ENCODE measurements around the gene UBE2E2. TPM values are rescaled to one million over a fixed set of nuclear protein-coding genes. Genes with fewer than 3 reads are reported as not detected.

UBE2E2 gene
- polyA plus RNA-seq, 1 donor: 15.4 TPM

DNA sequence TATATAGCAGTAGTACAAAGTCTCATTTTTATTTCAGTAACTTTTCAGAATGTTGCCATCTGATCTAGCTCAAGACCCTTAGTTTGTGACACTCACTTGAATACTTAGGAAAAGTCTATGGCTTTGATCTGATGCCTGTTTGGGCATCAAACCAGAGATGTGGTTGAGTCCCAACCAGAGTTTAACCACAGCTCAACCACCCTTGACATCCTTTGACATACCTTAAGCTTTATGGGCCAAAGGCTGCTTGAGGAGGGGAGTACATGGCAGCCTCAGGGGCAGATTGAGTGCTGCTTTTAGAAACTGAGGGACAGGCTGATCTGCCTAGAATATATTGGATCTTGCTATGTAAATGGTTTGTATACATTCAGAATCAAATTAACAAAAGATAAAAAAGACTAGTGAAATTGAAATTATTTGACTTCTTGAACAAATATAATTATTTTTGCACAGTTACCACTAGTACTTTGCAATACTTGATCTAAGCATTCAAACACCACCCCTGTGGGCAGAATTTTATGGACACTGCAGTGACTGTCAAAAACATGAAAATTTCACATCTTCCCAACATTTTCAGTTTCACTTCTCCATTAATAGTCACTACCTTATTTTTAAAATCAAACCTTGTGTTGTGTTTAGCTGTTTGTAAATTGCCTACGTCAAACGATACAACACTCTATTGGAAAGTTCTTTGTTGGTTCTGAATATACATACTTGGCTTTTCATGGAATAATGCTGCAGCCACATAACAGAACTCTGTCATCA lies 199.8 kb downstream of the UBE2E2 start:
- Histone ChIP-seq H3K4me1 (ENCODE audit: control insufficient read depth, insufficient read depth, low read length) (no peaks in the 10 kb centered on the region), H3K27me3 (ENCODE audit: control insufficient read depth, insufficient read depth, low read length) (no peaks in the 10 kb centered on the region), H3K27ac (ENCODE audit: low read length) (no peak overlapping the region), H3K4me3 (ENCODE audit: low read length) (no peak overlapping the region), H3K36me3 (ENCODE audit: control insufficient read depth, insufficient read depth, low read length) (no peaks in the 10 kb centered on the region), H3K9me3 (ENCODE audit: control insufficient read depth, low read depth, low read length) (no peaks in the 10 kb centered on the region)
- WGBS (ENCODE audit: insufficient coverage, low lambda C conversion rate): no CpG with 5 or more reads among the region's 2 CpGs
- DNase-seq: no peak

DNA sequence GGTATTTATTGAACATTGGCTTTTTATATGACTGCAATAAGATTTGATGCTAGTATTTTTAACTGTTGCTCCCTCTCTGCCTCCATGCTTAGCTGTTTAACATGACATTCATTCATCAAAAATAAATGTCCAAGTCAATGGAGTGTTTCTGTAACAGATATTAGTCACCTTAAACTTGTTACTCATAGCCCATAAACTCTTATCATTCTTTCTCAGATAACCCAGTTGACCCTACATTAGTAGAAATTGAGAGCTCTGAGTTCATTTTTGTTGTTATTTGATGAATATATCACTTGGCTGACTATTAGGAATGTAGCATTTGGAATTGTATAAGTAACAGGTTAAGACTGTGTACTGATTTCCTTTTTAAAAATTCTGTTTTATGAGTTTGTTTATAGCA lies 201.1 kb downstream of the UBE2E2 start:
- no peak for DNase-seq
- H3K4me1 ChIP-seq (ENCODE audit: control insufficient read depth, insufficient read depth, low read length): no peaks in the 10 kb centered on the region
- no peak overlapping the region for H3K4me3 ChIP-seq (ENCODE audit: low read length)
- H3K36me3 ChIP-seq (ENCODE audit: control insufficient read depth, insufficient read depth, low read length): no peaks in the 10 kb centered on the region
- no peak overlapping the region for H3K27ac ChIP-seq (ENCODE audit: low read length)
- H3K27me3 ChIP-seq (ENCODE audit: control insufficient read depth, insufficient read depth, low read length): no peaks in the 10 kb centered on the region
- no peaks in the 10 kb centered on the region for H3K9me3 ChIP-seq (ENCODE audit: control insufficient read depth, low read depth, low read length)

DNA sequence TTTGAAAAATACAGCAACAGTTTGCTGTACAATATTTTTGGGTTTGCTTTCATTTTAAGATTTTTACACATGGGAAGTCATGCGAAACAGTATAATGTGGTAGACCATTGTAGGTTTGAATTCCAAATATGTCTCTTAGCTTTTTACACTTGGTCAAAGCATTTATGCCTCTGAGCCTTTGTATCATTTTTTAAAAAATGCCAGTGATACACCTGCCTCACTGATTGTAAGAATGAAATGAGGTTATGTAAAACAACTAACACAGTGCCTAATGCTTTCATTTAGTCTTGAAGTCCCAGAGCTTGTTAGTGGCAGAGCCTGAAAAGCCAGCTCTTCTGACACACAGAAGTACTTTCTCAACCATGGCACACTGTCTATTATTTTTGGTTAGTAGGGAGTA lies 202.0 kb downstream of the UBE2E2 start:
- no peaks in the 10 kb centered on the region for H3K27me3 ChIP-seq (ENCODE audit: control insufficient read depth, insufficient read depth, low read length)
- no peak overlapping the region for H3K4me3 ChIP-seq (ENCODE audit: low read length)
- H3K36me3 ChIP-seq (ENCODE audit: control insufficient read depth, insufficient read depth, low read length): no peaks in the 10 kb centered on the region
- H3K9me3 ChIP-seq (ENCODE audit: control insufficient read depth, low read depth, low read length): no peaks in the 10 kb centered on the region
- no peaks in the 10 kb centered on the region for H3K4me1 ChIP-seq (ENCODE audit: control insufficient read depth, insufficient read depth, low read length)
- H3K27ac ChIP-seq (ENCODE audit: low read length): no peak overlapping the region
- DNase-seq: no peak
- no CpG with 5 or more reads among the region's 1 CpG for WGBS (ENCODE audit: insufficient coverage, low lambda C conversion rate)

DNA sequence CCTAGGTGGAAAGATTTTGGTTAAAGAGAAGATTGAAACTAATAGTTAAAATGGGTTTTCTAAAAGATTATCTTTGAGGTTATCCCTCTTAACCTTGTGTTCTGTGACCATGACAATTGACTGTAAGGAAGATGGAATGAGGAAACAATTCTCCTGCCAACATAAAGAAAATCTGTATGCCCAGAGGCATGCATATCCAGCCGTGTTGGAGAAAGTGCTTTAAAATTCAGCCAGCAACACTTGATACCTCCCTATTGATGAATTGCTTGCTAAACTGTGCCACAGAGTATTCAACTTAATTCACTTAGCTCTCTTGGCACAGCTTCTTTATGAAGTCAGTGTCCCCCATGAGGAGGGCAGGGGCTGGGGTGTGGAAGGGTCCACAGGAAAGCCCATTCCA lies 203.5 kb downstream of the UBE2E2 start:
- no peaks in the 10 kb centered on the region for H3K27me3 ChIP-seq (ENCODE audit: control insufficient read depth, insufficient read depth, low read length)
- no CpG with 5 or more reads among the region's 1 CpG for WGBS (ENCODE audit: insufficient coverage, low lambda C conversion rate)

DNA sequence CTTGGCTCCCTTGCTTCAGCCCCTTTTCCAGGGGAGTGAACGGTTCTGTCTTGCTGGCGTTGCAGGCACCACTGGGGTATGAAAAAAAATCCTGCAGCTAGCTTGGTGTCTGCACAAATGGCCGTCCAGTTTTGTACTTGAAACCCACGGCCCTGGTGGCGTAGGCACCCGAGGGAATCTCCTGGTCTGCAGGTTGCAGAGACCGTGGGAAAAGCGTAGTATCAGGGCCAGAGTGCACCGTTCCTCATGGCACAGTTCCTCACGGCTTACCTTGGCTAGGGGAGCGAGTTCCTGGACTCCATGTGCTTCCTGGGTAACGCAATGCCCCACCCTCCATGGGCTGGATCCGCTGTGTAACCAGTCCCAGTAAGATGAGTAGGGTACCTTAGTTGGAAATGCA lies 214.9 kb downstream of the UBE2E2 start:
- H3K4me1 ChIP-seq (ENCODE audit: control insufficient read depth, insufficient read depth, low read length): no peaks in the 10 kb centered on the region
- H3K4me3 ChIP-seq (ENCODE audit: low read length): no peak overlapping the region
- WGBS (ENCODE audit: insufficient coverage, low lambda C conversion rate): 100% methylated on average over 1 of the region's 13 CpGs
- no peaks in the 10 kb centered on the region for H3K9me3 ChIP-seq (ENCODE audit: control insufficient read depth, low read depth, low read length)
- no peaks in the 10 kb centered on the region for H3K36me3 ChIP-seq (ENCODE audit: control insufficient read depth, insufficient read depth, low read length)
- H3K27ac ChIP-seq (ENCODE audit: low read length): no peak overlapping the region
- H3K27me3 ChIP-seq (ENCODE audit: control insufficient read depth, insufficient read depth, low read length): no peaks in the 10 kb centered on the region
- no peak for DNase-seq

More for the DNA sequence above, 203.5 kb downstream of the UBE2E2 start:
- DNase-seq: no peak
- Histone ChIP-seq H3K9me3 (ENCODE audit: control insufficient read depth, low read depth, low read length) (no peaks in the 10 kb centered on the region), H3K36me3 (ENCODE audit: control insufficient read depth, insufficient read depth, low read length) (no peaks in the 10 kb centered on the region), H3K4me1 (ENCODE audit: control insufficient read depth, insufficient read depth, low read length) (no peaks in the 10 kb centered on the region), H3K27ac (ENCODE audit: low read length) (no peak overlapping the region), H3K4me3 (ENCODE audit: low read length) (no peak overlapping the region)

DNA sequence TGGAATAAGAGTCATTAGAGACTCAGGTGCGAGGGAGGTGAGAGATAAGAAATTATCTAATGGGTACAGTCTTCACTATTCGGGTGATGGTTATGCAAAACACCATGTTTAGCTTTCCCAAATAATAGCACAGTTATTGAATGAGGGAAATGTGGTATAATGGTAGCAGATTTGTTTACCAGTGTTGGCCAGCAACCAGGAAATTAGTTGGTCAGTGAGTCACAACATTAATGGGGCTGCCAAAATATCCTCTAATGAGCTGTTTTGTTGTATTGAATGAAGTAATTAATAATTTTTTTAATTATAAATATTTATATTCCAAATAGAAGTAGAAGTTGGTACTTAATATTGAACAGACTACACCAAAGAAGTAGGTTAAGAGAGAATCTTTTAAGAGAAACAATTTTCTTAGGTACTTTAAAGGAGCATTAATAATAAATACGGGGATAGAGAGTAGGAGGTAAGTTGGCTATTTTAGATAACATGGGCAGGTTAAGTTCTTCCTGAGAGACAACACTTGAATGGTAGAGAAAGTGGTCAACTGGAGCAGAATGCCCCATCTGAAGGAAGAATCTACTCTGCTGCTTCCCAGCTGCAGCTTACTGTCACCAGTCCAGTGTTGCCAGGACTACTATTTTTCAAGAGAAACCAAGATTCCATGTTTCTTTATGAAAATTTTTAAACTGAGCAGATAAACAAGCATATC lies 218.8 kb downstream of the UBE2E2 start:
- H3K36me3 ChIP-seq (ENCODE audit: control insufficient read depth, insufficient read depth, low read length): no peaks in the 10 kb centered on the region
- no peak for DNase-seq
- H3K9me3 ChIP-seq (ENCODE audit: control insufficient read depth, low read depth, low read length): no peaks in the 10 kb centered on the region
- H3K27ac ChIP-seq (ENCODE audit: low read length): no peak overlapping the region
- no peak overlapping the region for H3K4me3 ChIP-seq (ENCODE audit: low read length)
- H3K4me1 ChIP-seq (ENCODE audit: control insufficient read depth, insufficient read depth, low read length): no peaks in the 10 kb centered on the region
- 83% methylated on average over 2 of the region's 3 CpGs for WGBS (ENCODE audit: insufficient coverage, low lambda C conversion rate)
- H3K27me3 ChIP-seq (ENCODE audit: control insufficient read depth, insufficient read depth, low read length): no peaks in the 10 kb centered on the region

DNA sequence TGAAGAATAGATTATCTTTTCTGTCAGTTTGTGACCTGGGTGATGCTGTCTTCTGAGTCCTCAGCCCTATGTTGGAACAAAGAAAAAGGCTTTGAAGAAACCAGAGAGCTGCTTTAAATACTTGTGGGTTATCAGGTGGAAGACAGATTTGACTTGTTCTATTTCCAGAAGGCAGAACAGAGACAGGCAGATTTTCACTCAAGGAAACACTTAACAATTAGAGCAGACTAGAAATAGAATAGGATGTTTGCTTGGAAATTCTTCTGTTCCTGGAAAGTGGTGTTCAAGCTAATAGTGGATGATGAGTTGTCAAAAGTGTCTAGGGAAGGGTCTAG lies 219.4 kb downstream of the UBE2E2 start:
- Histone ChIP-seq H3K4me1 (ENCODE audit: control insufficient read depth, insufficient read depth, low read length) (no peaks in the 10 kb centered on the region), H3K27ac (ENCODE audit: low read length) (no peak overlapping the region), H3K27me3 (ENCODE audit: control insufficient read depth, insufficient read depth, low read length) (no peaks in the 10 kb centered on the region), H3K9me3 (ENCODE audit: control insufficient read depth, low read depth, low read length) (no peaks in the 10 kb centered on the region), H3K4me3 (ENCODE audit: low read length) (no peak overlapping the region), H3K36me3 (ENCODE audit: control insufficient read depth, insufficient read depth, low read length) (no peaks in the 10 kb centered on the region)
- no peak for DNase-seq

DNA sequence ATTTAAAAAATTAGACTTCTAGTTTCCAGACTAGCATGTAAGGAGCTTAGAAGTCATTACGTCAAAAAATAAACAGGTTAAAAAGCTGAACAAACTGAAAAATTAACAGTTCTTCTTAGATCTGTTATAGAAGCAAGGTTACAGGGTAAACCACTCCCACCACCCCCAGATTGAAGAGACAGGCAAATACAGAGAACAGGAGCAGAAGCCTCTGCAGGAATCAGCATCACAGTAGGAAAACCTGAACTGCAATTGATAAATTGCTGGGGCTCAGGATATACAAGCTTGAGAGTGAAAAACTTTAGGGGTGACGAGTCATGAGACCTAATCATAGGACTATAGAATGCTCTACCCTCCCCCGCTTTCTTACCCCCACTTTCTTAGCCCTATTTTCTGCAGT lies 222.3 kb downstream of the UBE2E2 start:
- H3K36me3 ChIP-seq (ENCODE audit: control insufficient read depth, insufficient read depth, low read length): no peaks in the 10 kb centered on the region
- no peaks in the 10 kb centered on the region for H3K9me3 ChIP-seq (ENCODE audit: control insufficient read depth, low read depth, low read length)
- no peak for DNase-seq
- no peak overlapping the region for H3K4me3 ChIP-seq (ENCODE audit: low read length)
- H3K27me3 ChIP-seq (ENCODE audit: control insufficient read depth, insufficient read depth, low read length): no peaks in the 10 kb centered on the region
- WGBS (ENCODE audit: insufficient coverage, low lambda C conversion rate): 100% methylated on average over 3 of the region's 3 CpGs
- H3K4me1 ChIP-seq (ENCODE audit: control insufficient read depth, insufficient read depth, low read length): no peaks in the 10 kb centered on the region
- H3K27ac ChIP-seq (ENCODE audit: low read length): no peak overlapping the region

DNA sequence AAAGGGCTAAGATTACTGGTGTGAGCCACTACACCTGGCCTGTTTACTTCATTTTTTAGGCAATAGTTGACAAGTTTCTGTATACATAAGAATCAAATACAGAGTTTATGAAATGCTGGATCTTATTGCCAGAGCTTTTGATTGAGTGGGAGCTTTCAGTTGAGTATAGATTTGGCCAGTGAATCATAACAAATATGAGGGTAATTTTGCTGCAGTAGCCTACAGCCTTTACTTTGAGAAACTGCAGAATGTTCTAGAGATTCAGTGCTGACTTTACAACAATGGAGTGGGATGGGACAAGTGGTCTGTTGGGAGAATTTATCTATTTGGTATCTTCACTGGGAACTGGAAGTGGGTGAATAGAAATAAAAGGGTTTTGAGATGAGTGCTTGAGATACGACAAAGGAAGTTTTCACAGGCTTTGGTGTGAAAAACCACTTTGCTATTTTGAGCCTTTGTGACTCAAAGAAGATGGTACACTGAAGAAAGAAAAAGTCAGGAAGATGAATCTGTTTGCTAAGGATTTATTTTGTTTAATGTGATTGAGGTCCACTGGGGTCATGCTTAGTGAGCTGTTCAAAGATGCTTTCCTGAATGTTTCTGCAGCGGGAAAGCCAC lies 227.8 kb downstream of the UBE2E2 start:
- WGBS (ENCODE audit: insufficient coverage, low lambda C conversion rate): 86% methylated on average over 1 of the region's 2 CpGs
- H3K27me3 ChIP-seq (ENCODE audit: control insufficient read depth, insufficient read depth, low read length): no peaks in the 10 kb centered on the region

DNA sequence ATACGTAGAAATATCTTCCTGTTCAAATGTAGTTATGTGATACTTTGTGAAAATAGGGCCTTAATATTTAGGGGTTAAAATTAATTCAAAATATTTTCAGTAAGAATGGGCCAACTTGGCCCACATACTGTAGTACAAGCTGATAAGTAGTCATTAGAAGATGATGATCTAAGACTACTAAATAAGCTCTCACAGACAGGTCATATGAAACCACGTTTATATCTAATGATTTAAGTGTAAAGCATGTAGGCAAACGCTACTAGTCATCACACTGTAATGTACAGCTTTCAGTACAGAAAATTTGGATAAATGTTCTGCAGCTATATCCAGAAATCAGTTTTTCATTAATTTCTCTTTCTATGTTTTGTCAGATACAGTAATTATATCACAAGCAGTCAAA lies 228.6 kb downstream of the UBE2E2 start:
- Histone ChIP-seq H3K9me3 (ENCODE audit: control insufficient read depth, low read depth, low read length) (no peaks in the 10 kb centered on the region), H3K36me3 (ENCODE audit: control insufficient read depth, insufficient read depth, low read length) (no peaks in the 10 kb centered on the region), H3K27ac (ENCODE audit: low read length) (no peak overlapping the region), H3K27me3 (ENCODE audit: control insufficient read depth, insufficient read depth, low read length) (no peaks in the 10 kb centered on the region), H3K4me3 (ENCODE audit: low read length) (no peak overlapping the region), H3K4me1 (ENCODE audit: control insufficient read depth, insufficient read depth, low read length) (no peaks in the 10 kb centered on the region)
- no peak for DNase-seq
- no CpG with 5 or more reads among the region's 3 CpGs for WGBS (ENCODE audit: insufficient coverage, low lambda C conversion rate)

More for the DNA sequence above, 227.8 kb downstream of the UBE2E2 start:
- Histone ChIP-seq H3K4me3 (ENCODE audit: low read length) (no peak overlapping the region), H3K4me1 (ENCODE audit: control insufficient read depth, insufficient read depth, low read length) (no peaks in the 10 kb centered on the region), H3K36me3 (ENCODE audit: control insufficient read depth, insufficient read depth, low read length) (no peaks in the 10 kb centered on the region), H3K27ac (ENCODE audit: low read length) (no peak overlapping the region), H3K9me3 (ENCODE audit: control insufficient read depth, low read depth, low read length) (no peaks in the 10 kb centered on the region)
- DNase-seq: no peak
